Activated T-helper 17 cell treated with anti-CD3 and anti-CD28 coated beads, Interleukin-2, amount 50 U/mL, for 72 hours (primary cell): ENCODE measurements around the gene C1orf210. TPM values are rescaled to one million over a fixed set of nuclear protein-coding genes. Genes with fewer than 3 reads are reported as not detected.
A peak's percentile ranks its signal among the peaks of the same experiment; 100 is the strongest.

ENCODE experiments used
- ATAC-seq: fragments of 150-1000 bp; cut with Tn5 transposase; replicated peaks from 2 replicates; pipeline ENCODE4 v1.10.0; 2021; ENCODE audit warnings: mild to moderate bottlenecking, moderate library complexity
- H3K27ac Mint-ChIP-seq: one replicate; pipeline ENCODE4 v1.8.0; 2022; ENCODE audit warnings: mixed read lengths
- H3K27me3 Mint-ChIP-seq: one replicate; pipeline ENCODE4 v1.8.0; 2022; ENCODE audit warnings: mixed read lengths
- H3K36me3 Mint-ChIP-seq: one replicate; pipeline ENCODE4 v1.8.0; 2022; ENCODE audit warnings: low read depth, mild to moderate bottlenecking, mixed read lengths
- H3K4me1 Mint-ChIP-seq: one replicate; pipeline ENCODE4 v1.8.0; 2022; ENCODE audit warnings: mixed read lengths
- H3K4me3 Mint-ChIP-seq: one replicate; pipeline ENCODE4 v1.8.0; 2022; ENCODE audit warnings: mild to moderate bottlenecking, mixed read lengths
- H3K9me3 Mint-ChIP-seq: one replicate; pipeline ENCODE4 v1.8.0; 2022; ENCODE audit warnings: mixed read lengths
- total RNA-seq, 2 donors: library from RNA; stranded (reverse); gene quantifications; one replicate each; pipeline ENCODE4 v1.2.3, GENCODE V29; 2022

Gene C1orf210
- not detected for total RNA-seq

GRCh38 chr1:43285269-43285990 is at the start of gene C1orf210:
Gene C1orf210, minus strand, starts transcription at chr1:43285581. Its CDS starts 2,311 bp downstream, at chr1:43283270.
- Mint-ChIP-seq H3K4me3 (no peak within 1 kb of the TSS), H3K36me3 (no peaks in the 10 kb centered on the region), H3K27me3 (peaks cover 12% of the 10 kb centered on the region), H3K9me3 (no peaks in the 10 kb centered on the region), H3K4me1 (peaks cover 4% of the 10 kb centered on the region), H3K27ac (peak within 1 kb of the TSS; percentile 69)
- no peak for ATAC-seq

GRCh38 chr1:43334453-43335205 is 49.2 kb upstream of the C1orf210 start:
- ATAC-seq = no peak
- H3K4me3 Mint-ChIP-seq = no peak overlapping the region
- no peaks in the 10 kb centered on the region for H3K27me3 Mint-ChIP-seq
- peaks cover 10% of the 10 kb centered on the region for H3K4me1 Mint-ChIP-seq
- H3K27ac Mint-ChIP-seq = no peak overlapping the region
- H3K9me3 Mint-ChIP-seq = no peaks in the 10 kb centered on the region
- H3K36me3 Mint-ChIP-seq = no peaks in the 10 kb centered on the region

- Mint-ChIP-seq H3K27ac (no peak overlapping the region), H3K27me3 (no peaks in the 10 kb centered on the region), H3K4me3 (no peak overlapping the region), H3K4me1 (peaks cover 10% of the 10 kb centered on the region), H3K9me3 (peaks cover 3% of the 10 kb centered on the region), H3K36me3 (no peaks in the 10 kb centered on the region)
- ATAC-seq = no peak
These were observed 46.3 kb upstream of the C1orf210 start for GRCh38 chr1:43331688-43332087.

GRCh38 chr1:43329995-43330751 is 44.8 kb upstream of the C1orf210 start:
- Mint-ChIP-seq H3K9me3 (peaks cover 3% of the 10 kb centered on the region), H3K27ac (peak overlapping the region; percentile 60), H3K4me3 (peak overlapping the region; percentile 27), H3K27me3 (no peaks in the 10 kb centered on the region), H3K4me1 (peaks cover 10% of the 10 kb centered on the region), H3K36me3 (no peaks in the 10 kb centered on the region)
- ATAC-seq = peak; percentile 98

- Mint-ChIP-seq H3K36me3 (no peaks in the 10 kb centered on the region), H3K27me3 (no peaks in the 10 kb centered on the region), H3K27ac (no peak overlapping the region), H3K4me3 (no peak overlapping the region), H3K4me1 (peaks cover 10% of the 10 kb centered on the region), H3K9me3 (peaks cover 14% of the 10 kb centered on the region)
- peak; percentile 18 for ATAC-seq
These were observed 42.3 kb upstream of the C1orf210 start for GRCh38 chr1:43327549-43328292.

GRCh38 chr1:43325381-43325780 is 40.0 kb upstream of the C1orf210 start:
- no peaks in the 10 kb centered on the region for H3K27me3 Mint-ChIP-seq
- peaks cover 8% of the 10 kb centered on the region for H3K4me1 Mint-ChIP-seq
- H3K4me3 Mint-ChIP-seq = no peak overlapping the region
- peaks cover 14% of the 10 kb centered on the region for H3K9me3 Mint-ChIP-seq
- ATAC-seq = no peak
- H3K27ac Mint-ChIP-seq = no peak overlapping the region
- no peaks in the 10 kb centered on the region for H3K36me3 Mint-ChIP-seq

- Mint-ChIP-seq H3K4me3 (no peak overlapping the region), H3K36me3 (no peaks in the 10 kb centered on the region), H3K27me3 (no peaks in the 10 kb centered on the region), H3K27ac (no peak overlapping the region), H3K4me1 (peaks cover 2% of the 10 kb centered on the region), H3K9me3 (peaks cover 14% of the 10 kb centered on the region)
- no peak for ATAC-seq
These were observed 39.4 kb upstream of the C1orf210 start for GRCh38 chr1:43324810-43325209.

GRCh38 chr1:43322506-43322905 is 37.1 kb upstream of the C1orf210 start:
- no peaks in the 10 kb centered on the region for H3K27me3 Mint-ChIP-seq
- H3K9me3 Mint-ChIP-seq = peaks cover 10% of the 10 kb centered on the region
- no peaks in the 10 kb centered on the region for H3K36me3 Mint-ChIP-seq
- ATAC-seq = no peak
- H3K27ac Mint-ChIP-seq = no peak overlapping the region
- peaks cover 4% of the 10 kb centered on the region for H3K4me1 Mint-ChIP-seq
- H3K4me3 Mint-ChIP-seq = no peak overlapping the region

GRCh38 chr1:43321331-43321891 is 36.0 kb upstream of the C1orf210 start:
- ATAC-seq = no peak
- Mint-ChIP-seq H3K36me3 (no peaks in the 10 kb centered on the region), H3K4me3 (no peak overlapping the region), H3K27ac (no peak overlapping the region), H3K4me1 (peaks cover 4% of the 10 kb centered on the region), H3K9me3 (peaks cover 10% of the 10 kb centered on the region), H3K27me3 (no peaks in the 10 kb centered on the region)

GRCh38 chr1:43319766-43320165 is 34.4 kb upstream of the C1orf210 start:
- peaks cover 7% of the 10 kb centered on the region for H3K9me3 Mint-ChIP-seq
- no peak for ATAC-seq
- no peaks in the 10 kb centered on the region for H3K27me3 Mint-ChIP-seq
- H3K4me1 Mint-ChIP-seq = peaks cover 4% of the 10 kb centered on the region
- H3K27ac Mint-ChIP-seq = no peak overlapping the region
- H3K36me3 Mint-ChIP-seq = no peaks in the 10 kb centered on the region
- no peak overlapping the region for H3K4me3 Mint-ChIP-seq

GRCh38 chr1:43319288-43319687 is 33.9 kb upstream of the C1orf210 start:
- H3K4me3 Mint-ChIP-seq = no peak overlapping the region
- no peaks in the 10 kb centered on the region for H3K27me3 Mint-ChIP-seq
- H3K9me3 Mint-ChIP-seq = peaks cover 3% of the 10 kb centered on the region
- no peak for ATAC-seq
- peaks cover 4% of the 10 kb centered on the region for H3K4me1 Mint-ChIP-seq
- H3K27ac Mint-ChIP-seq = no peak overlapping the region
- H3K36me3 Mint-ChIP-seq = no peaks in the 10 kb centered on the region

- Mint-ChIP-seq H3K27ac (no peak overlapping the region), H3K27me3 (no peaks in the 10 kb centered on the region), H3K36me3 (no peaks in the 10 kb centered on the region), H3K9me3 (no peaks in the 10 kb centered on the region), H3K4me1 (peaks cover 4% of the 10 kb centered on the region), H3K4me3 (no peak overlapping the region)
- ATAC-seq = no peak
These were observed 33.5 kb upstream of the C1orf210 start for GRCh38 chr1:43318831-43319230.

- ATAC-seq = no peak
- no peaks in the 10 kb centered on the region for H3K36me3 Mint-ChIP-seq
- H3K27ac Mint-ChIP-seq = peak overlapping the region; percentile 33
- peaks cover 4% of the 10 kb centered on the region for H3K4me1 Mint-ChIP-seq
- H3K27me3 Mint-ChIP-seq = no peaks in the 10 kb centered on the region
- no peak overlapping the region for H3K4me3 Mint-ChIP-seq
- no peaks in the 10 kb centered on the region for H3K9me3 Mint-ChIP-seq
These were observed 32.6 kb upstream of the C1orf210 start for GRCh38 chr1:43317817-43318471.
